ENCODE measurements around the gene WSCD2. TPM values are rescaled to one million over a fixed set of nuclear protein-coding genes. Genes with fewer than 3 reads are reported as not detected.

Gene WSCD2
- total and polyA plus RNA-seq, 2 donors (not counting 1 experiment from before 2014, with no cell fraction given), result 1.1 to 5.9 TPM

- Mint-ChIP-seq H3K9me3 (ENCODE audit: insufficient read depth) (no peaks in the 10 kb centered on the region), H3K27me3 (peaks cover 3% of the 10 kb centered on the region), H3K27ac (no peak overlapping the region), H3K4me3 (no peak overlapping the region), H3K4me1 (peaks cover 1% of the 10 kb centered on the region)
- no peak overlapping the region for H3K27ac ChIP-seq (ENCODE audit: low read length in 2 of 2)
- no peak overlapping the region for H2AFZ ChIP-seq (ENCODE audit: insufficient read depth, low read depth, low read length, poor library complexity, severe bottlenecking)
- peaks cover 0 to 3% (median 0%) of the 10 kb centered on the region in 4 experiments for H3K27me3 ChIP-seq (replicated peaks in 1 of 4; ENCODE audit: control extremely low read depth in 1 of 4, control insufficient read depth in 3 of 4, insufficient read depth in 4 of 4, low read length in 3 of 4)
- POLR2A ChIA-PET, result no interaction called here
- H3K4me1 ChIP-seq (ENCODE audit: control insufficient read depth in 2 of 2, insufficient read depth in 2 of 2, low read length in 2 of 2), result no peaks in the 10 kb centered on the region
- no peak overlapping the region for H3K9ac ChIP-seq (ENCODE audit: low read length)
- H3K4me2 ChIP-seq (replicated peaks; ENCODE audit: low read depth, low read length, poor library complexity, severe bottlenecking), result no peak overlapping the region
- TF ChIP-seq CTCF (IDR thresholded peaks at IDR 0.05), result no peak
- H3K4me3 ChIP-seq (ENCODE audit: control extremely low read depth in 1 of 5, extremely low read depth in 1 of 5, insufficient read depth in 1 of 5, low read depth in 2 of 5, low read length in 4 of 5), result no peak overlapping the region
- intact Hi-C loops (cut with micrococcal nuclease), result no loop called here
- ATAC-seq (ENCODE audit: low read depth) (no peak), DNase-seq (no peak)
- no peaks in the 10 kb centered on the region for H3K79me2 ChIP-seq (ENCODE audit: control insufficient read depth, insufficient read depth, low read length)
- H3K9me3 ChIP-seq (ENCODE audit: control extremely low read depth in 1 of 3, control insufficient read depth in 2 of 3, insufficient read depth in 1 of 3, low read length in 2 of 3), result no peaks in the 10 kb centered on the region
- H4K20me1 ChIP-seq (ENCODE audit: control insufficient read depth, insufficient read depth, low read length, poor library complexity, severe bottlenecking), result no peaks in the 10 kb centered on the region
- H3K36me3 ChIP-seq (replicated peaks in 1 of 2; ENCODE audit: control extremely low read depth in 1 of 2, control insufficient read depth in 1 of 2, extremely low read depth in 1 of 2, insufficient read depth in 2 of 2, low read length in 1 of 2), result no peaks in the 10 kb centered on the region
- CTCF ChIA-PET, result no interaction called here
- WGBS (ENCODE audit: insufficient coverage), result 90% methylated on average over 2 of the region's 4 CpGs
Observed at GRCh38 chr12:108182096-108182495, 53.0 kb downstream of the WSCD2 start.

GRCh38 chr12:108185002-108185401, 55.9 kb downstream of the WSCD2 start:
- Histone ChIP-seq H3K9me3 (ENCODE audit: control extremely low read depth in 1 of 3, control insufficient read depth in 2 of 3, insufficient read depth in 1 of 3, low read length in 2 of 3) (no peaks in the 10 kb centered on the region), H3K4me2 (replicated peaks; ENCODE audit: low read depth, low read length, poor library complexity, severe bottlenecking) (no peak overlapping the region), H3K27ac (ENCODE audit: low read length in 2 of 2) (no peak overlapping the region), H4K20me1 (ENCODE audit: control insufficient read depth, insufficient read depth, low read length, poor library complexity, severe bottlenecking) (no peaks in the 10 kb centered on the region), H3K36me3 (replicated peaks in 1 of 2; ENCODE audit: control extremely low read depth in 1 of 2, control insufficient read depth in 1 of 2, extremely low read depth in 1 of 2, insufficient read depth in 2 of 2, low read length in 1 of 2) (no peaks in the 10 kb centered on the region), H3K9ac (ENCODE audit: low read length) (no peak overlapping the region), H2AFZ (ENCODE audit: insufficient read depth, low read depth, low read length, poor library complexity, severe bottlenecking) (no peak overlapping the region), H3K79me2 (ENCODE audit: control insufficient read depth, insufficient read depth, low read length) (no peaks in the 10 kb centered on the region), H3K27me3 (replicated peaks in 1 of 4; ENCODE audit: control extremely low read depth in 1 of 4, control insufficient read depth in 3 of 4, insufficient read depth in 4 of 4, low read length in 3 of 4) (peaks cover 0 to 5% (median 0%) of the 10 kb centered on the region in 4 experiments), H3K4me1 (ENCODE audit: control insufficient read depth in 2 of 2, insufficient read depth in 2 of 2, low read length in 2 of 2) (no peaks in the 10 kb centered on the region), H3K4me3 (ENCODE audit: control extremely low read depth in 1 of 5, extremely low read depth in 1 of 5, insufficient read depth in 1 of 5, low read depth in 2 of 5, low read length in 4 of 5) (no peak overlapping the region)
- Mint-ChIP-seq H3K4me3 (no peak overlapping the region), H3K4me1 (peaks cover 1% of the 10 kb centered on the region), H3K27me3 (peaks cover 8% of the 10 kb centered on the region), H3K27ac (no peak overlapping the region), H3K9me3 (ENCODE audit: insufficient read depth) (no peaks in the 10 kb centered on the region)
- 89% methylated on average over 1 of the region's 1 CpG for WGBS (ENCODE audit: insufficient coverage)
- DNase-seq (no peak), ATAC-seq (ENCODE audit: low read depth) (no peak)
- intact Hi-C loops (cut with micrococcal nuclease), result no loop called here
- TF ChIP-seq EZH2 (IDR thresholded peaks at IDR 0.05; ENCODE audit: borderline replicate concordance, insufficient read depth, low read depth, low read length, poor library complexity, severe bottlenecking), result no peak
- CTCF ChIA-PET, result interaction anchor here (1.9 kb wide), 1 partner anchor 10 kb away, joined by 7 read pairs; no protein-coding TSS in a partner anchor
- POLR2A ChIA-PET, result no interaction called here
